ENCODE results near the gene HSPA4L. TPM values are rescaled to one million over a fixed set of nuclear protein-coding genes. Genes with fewer than 3 reads are reported as not detected.

The HSPA4L gene
- 7.0 TPM for polyA plus RNA-seq (2013, experiment 1 of 2; ENCODE audit: insufficient read length)
- 5.5 TPM for polyA plus RNA-seq (2013, experiment 2 of 2; ENCODE audit: insufficient read length)

- peak; percentile 6 for DNase-seq
Observed at GRCh38 chr4:127782275-127783025, at the start of gene HSPA4L. TSS of gene HSPA4L (plus strand) at chr4:127782322. CDS start at chr4:127782551, 229 bp downstream.

GRCh38 chr4:127732623-127733328, 49.3 kb upstream of the HSPA4L start:
- DNase-seq: peak; percentile 51

- DNase-seq: no peak
Observed at GRCh38 chr4:127734976-127735375, 47.1 kb upstream of the HSPA4L start.

- peak; percentile 28 for DNase-seq
Observed at GRCh38 chr4:127737295-127737694, 44.8 kb upstream of the HSPA4L start.

GRCh38 chr4:127741247-127741646, 40.9 kb upstream of the HSPA4L start:
- DNase-seq: no peak

- DNase-seq: no peak
Observed at GRCh38 chr4:127747883-127748282, 34.2 kb upstream of the HSPA4L start.

- no peak for DNase-seq
Observed at GRCh38 chr4:127748957-127749356, 33.2 kb upstream of the HSPA4L start.

- DNase-seq: no peak
Observed at GRCh38 chr4:127756906-127757305, 25.2 kb upstream of the HSPA4L start.

- no peak for DNase-seq
Observed at GRCh38 chr4:127759228-127759820, 22.8 kb upstream of the HSPA4L start.

GRCh38 chr4:127759893-127760292, 22.2 kb upstream of the HSPA4L start:
- DNase-seq: no peak

- DNase-seq: no peak
Observed at GRCh38 chr4:127771535-127772275, 10.4 kb upstream of the HSPA4L start.

GRCh38 chr4:127772769-127773671, 9.1 kb upstream of the HSPA4L start:
- no peak for DNase-seq

GRCh38 chr4:127775843-127776242, 6.3 kb upstream of the HSPA4L start:
- DNase-seq: no peak

GRCh38 chr4:127776620-127777019, 5.5 kb upstream of the HSPA4L start:
- DNase-seq: no peak

GRCh38 chr4:127777487-127777886, 4.6 kb upstream of the HSPA4L start:
- DNase-seq: no peak

GRCh38 chr4:127778102-127778501, 4.0 kb upstream of the HSPA4L start:
- no peak for DNase-seq

- DNase-seq: no peak
Observed at GRCh38 chr4:127780598-127780997, 1.5 kb upstream of the HSPA4L start.

- peak; percentile 46 for DNase-seq
Observed at GRCh38 chr4:127781300-127782024, 660 bp upstream of the HSPA4L start.

GRCh38 chr4:127782025-127782274, 172 bp upstream of the HSPA4L start:
- DNase-seq: peak; percentile 83

- peak; percentile 24 for DNase-seq
Observed at GRCh38 chr4:127783026-127783769, 1.1 kb downstream of the HSPA4L start.
